ENCODE measurements around the gene TINAGL1. TPM values are rescaled to one million over a fixed set of nuclear protein-coding genes. Genes with fewer than 3 reads are reported as not detected.

Gene TINAGL1
- total RNA-seq, 4 donors from 2014 or later: 229 to 300 (median 272) TPM

GRCh38 chr1:31567956-31568570, 8.3 kb upstream of the TINAGL1 start:
- no peak for TF ChIP-seq POLR2AphosphoS5 (IDR thresholded peaks at IDR 0.05)
- TF ChIP-seq, protein P1, sequence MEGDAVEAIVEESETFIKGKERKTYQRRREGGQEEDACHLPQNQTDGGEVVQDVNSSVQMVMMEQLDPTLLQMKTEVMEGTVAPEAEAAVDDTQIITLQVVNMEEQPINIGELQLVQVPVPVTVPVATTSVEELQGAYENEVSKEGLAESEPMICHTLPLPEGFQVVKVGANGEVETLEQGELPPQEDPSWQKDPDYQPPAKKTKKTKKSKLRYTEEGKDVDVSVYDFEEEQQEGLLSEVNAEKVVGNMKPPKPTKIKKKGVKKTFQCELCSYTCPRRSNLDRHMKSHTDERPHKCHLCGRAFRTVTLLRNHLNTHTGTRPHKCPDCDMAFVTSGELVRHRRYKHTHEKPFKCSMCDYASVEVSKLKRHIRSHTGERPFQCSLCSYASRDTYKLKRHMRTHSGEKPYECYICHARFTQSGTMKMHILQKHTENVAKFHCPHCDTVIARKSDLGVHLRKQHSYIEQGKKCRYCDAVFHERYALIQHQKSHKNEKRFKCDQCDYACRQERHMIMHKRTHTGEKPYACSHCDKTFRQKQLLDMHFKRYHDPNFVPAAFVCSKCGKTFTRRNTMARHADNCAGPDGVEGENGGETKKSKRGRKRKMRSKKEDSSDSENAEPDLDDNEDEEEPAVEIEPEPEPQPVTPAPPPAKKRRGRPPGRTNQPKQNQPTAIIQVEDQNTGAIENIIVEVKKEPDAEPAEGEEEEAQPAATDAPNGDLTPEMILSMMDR (IDR thresholded peaks at IDR 0.05): no peak
- no peak for TF ChIP-seq EP300 (IDR thresholded peaks at IDR 0.05; ENCODE audit: low read depth)
- TF ChIP-seq POLR2A (IDR thresholded peaks at IDR 0.05): no peak
- H3K4me1 ChIP-seq: peaks cover 1 to 20% (median 4%) of the 10 kb centered on the region in 4 donors
- DNase-seq: no peak
- no peaks in the 10 kb centered on the region for H3K27me3 ChIP-seq
- H3K9me3 ChIP-seq: no peaks in the 10 kb centered on the region
- intact Hi-C loops (cut with DNase I; ENCODE audit: low total_unique reads): loop anchor here (10.0 kb wide), 1 partner anchor 217 kb away; no protein-coding TSS in a partner anchor
- no peak overlapping the region for H3K4me3 ChIP-seq
- no peaks in the 10 kb centered on the region for H3K36me3 ChIP-seq
- H3K27ac ChIP-seq: no peak overlapping the region
- in situ Hi-C loops (cut with MboI; ENCODE audit: low pct_ligation_motif_present in 1 of 4, low pct_unique_long_range_greater_than_20kb in 1 of 4, low sequenced_read_pairs in 3 of 4): loop anchor here in 1 of 4 donors (25.0 kb wide), 1 partner anchor 381 kb away; no protein-coding TSS in a partner anchor
- WGBS, 2 donors (ENCODE audit: low coverage in 1 of 2): 83 to 84% methylated on average over 6 to 10 of the region's 10 CpGs

- H3K9me3 ChIP-seq: no peaks in the 10 kb centered on the region
- TF ChIP-seq POLR2A (IDR thresholded peaks at IDR 0.05) (no peak), EP300 (IDR thresholded peaks at IDR 0.05; ENCODE audit: low read depth) (no peak), POLR2AphosphoS5 (IDR thresholded peaks at IDR 0.05) (no peak)
- TF ChIP-seq, protein P1 (IDR thresholded peaks at IDR 0.05): no peak
- DNase-seq: no peak
- H3K27ac ChIP-seq: no peak overlapping the region
- no peak overlapping the region for H3K4me3 ChIP-seq
- H3K27me3 ChIP-seq: no peaks in the 10 kb centered on the region
- peaks cover 5 to 20% (median 14%) of the 10 kb centered on the region in 4 donors for H3K4me1 ChIP-seq
- H3K36me3 ChIP-seq: no peaks in the 10 kb centered on the region
- WGBS, 2 donors (ENCODE audit: low coverage in 1 of 2): 86% methylated on average over 11 of the region's 11 CpGs; no CpG with 5 or more reads in 1 of the 2 donors
- intact Hi-C loops (cut with DNase I; ENCODE audit: low total_unique reads): loop anchor here (10.0 kb wide), 1 partner anchor 216 kb away; no protein-coding TSS in a partner anchor
- in situ Hi-C loops (cut with MboI; ENCODE audit: low pct_ligation_motif_present in 1 of 4, low pct_unique_long_range_greater_than_20kb in 1 of 4, low sequenced_read_pairs in 3 of 4): loop anchor here in 1 of 4 donors (25.0 kb wide), 1 partner anchor 382 kb away; no protein-coding TSS in a partner anchor
Measured at GRCh38 chr1:31568895-31569595, 7.3 kb upstream of the TINAGL1 start.

DNA sequence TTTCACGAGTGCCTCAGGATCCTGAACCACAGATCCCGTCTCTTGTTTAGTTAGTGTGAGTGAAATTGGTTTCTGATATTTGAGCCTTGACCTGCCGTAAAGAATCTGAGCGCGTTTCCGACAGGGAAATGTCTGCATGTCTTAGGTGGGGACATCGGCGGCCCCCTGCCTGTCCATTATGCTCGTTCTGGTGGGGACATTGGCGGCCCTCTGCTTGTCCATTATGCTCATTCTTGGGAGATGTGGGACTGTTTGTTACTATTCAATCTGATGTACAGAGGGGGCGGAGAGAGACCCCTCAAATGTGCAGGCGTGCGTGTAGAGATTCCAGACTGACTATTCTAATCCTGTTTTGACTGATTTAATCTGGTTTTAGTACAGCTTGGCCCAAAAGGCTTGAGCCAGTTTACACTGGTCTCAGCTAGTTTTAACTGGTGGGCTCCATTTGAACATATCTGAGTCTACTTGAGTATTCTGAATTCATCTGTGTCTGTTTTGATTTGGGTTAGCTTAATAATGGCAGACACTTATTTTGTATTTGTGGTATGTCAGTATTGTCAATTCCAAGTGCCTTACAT, 6.6 kb upstream of the TINAGL1 start:
- intact Hi-C loops (cut with DNase I; ENCODE audit: low total_unique reads): loop anchor here (10.0 kb wide), 1 partner anchor 215 kb away; no protein-coding TSS in a partner anchor
- no peak for DNase-seq
- Histone ChIP-seq H3K4me3 (no peak overlapping the region), H3K9me3 (no peaks in the 10 kb centered on the region), H3K4me1 (peaks cover 5 to 21% (median 19%) of the 10 kb centered on the region in 4 donors), H3K36me3 (no peaks in the 10 kb centered on the region), H3K27ac (no peak overlapping the region), H3K27me3 (no peaks in the 10 kb centered on the region)
- TF ChIP-seq, protein P1 (IDR thresholded peaks at IDR 0.05): no peak
- TF ChIP-seq POLR2AphosphoS5 (IDR thresholded peaks at IDR 0.05): no peak
- TF ChIP-seq EP300 (IDR thresholded peaks at IDR 0.05; ENCODE audit: low read depth): no peak
- no peak for TF ChIP-seq POLR2A (IDR thresholded peaks at IDR 0.05)
- 80% methylated on average over 13 of the region's 13 CpGs; no CpG with 5 or more reads in 1 of the 2 donors for WGBS, 2 donors (ENCODE audit: low coverage in 1 of 2)
- in situ Hi-C loops (cut with MboI; ENCODE audit: low pct_ligation_motif_present in 1 of 4, low pct_unique_long_range_greater_than_20kb in 1 of 4, low sequenced_read_pairs in 3 of 4): loop anchor here in 1 of 4 donors (25.0 kb wide), 1 partner anchor 382 kb away; no protein-coding TSS in a partner anchor

GRCh38 chr1:31570228-31570627, 6.1 kb upstream of the TINAGL1 start:
- DNase-seq: no peak
- Histone ChIP-seq H3K4me1 (peaks cover 5 to 26% (median 24%) of the 10 kb centered on the region in 4 donors), H3K9me3 (no peaks in the 10 kb centered on the region), H3K36me3 (no peaks in the 10 kb centered on the region), H3K4me3 (no peak overlapping the region), H3K27me3 (no peaks in the 10 kb centered on the region), H3K27ac (no peak overlapping the region)
- TF ChIP-seq, protein P1 (IDR thresholded peaks at IDR 0.05): no peak
- no peak for TF ChIP-seq POLR2A (IDR thresholded peaks at IDR 0.05)
- TF ChIP-seq POLR2AphosphoS5 (IDR thresholded peaks at IDR 0.05): no peak
- TF ChIP-seq EP300 (IDR thresholded peaks at IDR 0.05; ENCODE audit: low read depth): no peak
- 88 to 100% methylated on average over 1 to 11 of the region's 11 CpGs for WGBS, 2 donors (ENCODE audit: low coverage in 1 of 2)
- intact Hi-C loops (cut with DNase I; ENCODE audit: low total_unique reads) (no loop called here), in situ Hi-C loops (cut with MboI; ENCODE audit: low pct_ligation_motif_present in 1 of 4, low pct_unique_long_range_greater_than_20kb in 1 of 4, low sequenced_read_pairs in 3 of 4) (loop anchor here in 1 of 4 donors (25.0 kb wide), 1 partner anchor 383 kb away; no protein-coding TSS in a partner anchor)
